GM18526 (cell line): Measurements from ENCODE around the gene C2CD2.

Experiments
- POLR2A ChIP-seq: IDR thresholded peaks from 3 replicates; pipeline ENCODE4 v1.6.1; 2011; ENCODE audit not compliant: insufficient read length; ENCODE audit errors: extremely low read depth

Gene C2CD2

GRCh38 chr21:41953831-41954653 lies at the start of gene C2CD2:
TSS of gene C2CD2 (minus strand) at chr21:41954018. CDS start at chr21:41953648, 370 bp downstream.
- peak; percentile 50 for TF ChIP-seq POLR2A

GRCh38 chr21:42003051-42003461 lies 49.2 kb upstream of the C2CD2 start:
- TF ChIP-seq POLR2A = no peak

GRCh38 chr21:42002421-42002958 lies 48.7 kb upstream of the C2CD2 start:
- TF ChIP-seq POLR2A = no peak

GRCh38 chr21:42001781-42002180 lies 48.0 kb upstream of the C2CD2 start:
- no peak for TF ChIP-seq POLR2A

- no peak for TF ChIP-seq POLR2A
Observed at GRCh38 chr21:42000908-42001307, 47.1 kb upstream of the C2CD2 start.

- no peak for TF ChIP-seq POLR2A
Observed at GRCh38 chr21:41997657-41998056, 43.8 kb upstream of the C2CD2 start.

- no peak for TF ChIP-seq POLR2A
Observed at GRCh38 chr21:41995577-41995976, 41.8 kb upstream of the C2CD2 start.

- TF ChIP-seq POLR2A = no peak
Observed at GRCh38 chr21:41993744-41994143, 39.9 kb upstream of the C2CD2 start.

GRCh38 chr21:41992576-41992975 lies 38.8 kb upstream of the C2CD2 start:
- TF ChIP-seq POLR2A = no peak

GRCh38 chr21:41991659-41992058 lies 37.8 kb upstream of the C2CD2 start:
- TF ChIP-seq POLR2A = no peak

GRCh38 chr21:41989698-41990097 lies 35.9 kb upstream of the C2CD2 start:
- no peak for TF ChIP-seq POLR2A

- no peak for TF ChIP-seq POLR2A
Observed at GRCh38 chr21:41987310-41987709, 33.5 kb upstream of the C2CD2 start.

GRCh38 chr21:41985662-41986416 lies 32.0 kb upstream of the C2CD2 start:
- TF ChIP-seq POLR2A = no peak

GRCh38 chr21:41983229-41983628 lies 29.4 kb upstream of the C2CD2 start:
- no peak for TF ChIP-seq POLR2A

- TF ChIP-seq POLR2A = no peak
Observed at GRCh38 chr21:41980561-41980960, 26.7 kb upstream of the C2CD2 start.
